ENCODE results near the gene ADAM12.

- TF ChIP-seq POLR2A (IDR thresholded peaks at IDR 0.05) (no peak), CTCF (IDR thresholded peaks at IDR 0.05) (no peak)
Measured at GRCh38 chr10:126394948-126395347, 6.7 kb upstream of the ADAM12 start.
